OCI-LY1 (cell line): ENCODE data around the gene TBL1X.

Experiments
- CTCF ChIP-seq: fragments of 200-600 bp; sonication (generic), shearing (Covaris generic); IDR thresholded peaks from 2 replicates; pipeline ENCODE4 v1.5.1; 2017; ENCODE audit warnings: mild to moderate bottlenecking, antibody characterized with exemption, low read length, moderate library complexity, mixed read lengths
- EZH2 ChIP-seq: fragments of 200-600 bp; sonication (generic), shearing (Covaris generic); IDR thresholded peaks from 2 replicates; pipeline ENCODE4 v1.8.0; 2017; ENCODE audit warnings: borderline replicate concordance, mixed run types, mild to moderate bottlenecking, antibody characterized with exemption, low read length, moderate library complexity, mixed read lengths

DNA sequence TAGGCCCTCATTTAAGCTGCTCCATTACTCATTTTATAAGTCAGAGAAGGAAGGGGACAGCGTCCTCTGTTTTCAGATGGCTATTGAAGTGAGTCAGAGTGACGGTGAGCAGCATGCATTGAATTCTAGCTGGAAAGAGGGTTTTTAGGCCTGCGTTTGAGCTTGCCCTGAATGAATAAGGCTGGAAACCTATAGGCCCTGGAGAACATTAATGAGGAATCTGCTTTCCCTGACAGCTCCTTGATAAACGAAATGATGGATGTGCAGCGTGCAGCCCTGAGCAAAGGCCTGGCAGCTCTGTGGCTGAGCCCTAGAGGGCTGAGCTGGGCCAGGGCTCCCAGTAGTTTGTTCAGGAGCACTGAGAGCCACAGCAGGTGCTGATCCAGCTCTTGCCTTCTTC lies 33.4 kb downstream of the TBL1X start:
- TF ChIP-seq EZH2, result no peak
- TF ChIP-seq CTCF, result no peak
